ENCODE data around the gene SPART.

Gene SPART

GRCh38 chr13:36374063-36374462, 27.9 kb upstream of the SPART start:
- TF ChIP-seq CTCF (IDR thresholded peaks at IDR 0.05; ENCODE audit: low read depth, low read length): no peak
- no peak for DNase-seq
- Histone ChIP-seq H3K27me3 (ENCODE audit: insufficient read depth, low read depth, severe bottlenecking) (no peaks in the 10 kb centered on the region), H3K36me3 (no peaks in the 10 kb centered on the region), H3K9me3 (ENCODE audit: severe bottlenecking) (no peaks in the 10 kb centered on the region), H3K4me3 (ENCODE audit: low read depth, low read length) (no peak overlapping the region), H3K27ac (no peak overlapping the region)

DNA sequence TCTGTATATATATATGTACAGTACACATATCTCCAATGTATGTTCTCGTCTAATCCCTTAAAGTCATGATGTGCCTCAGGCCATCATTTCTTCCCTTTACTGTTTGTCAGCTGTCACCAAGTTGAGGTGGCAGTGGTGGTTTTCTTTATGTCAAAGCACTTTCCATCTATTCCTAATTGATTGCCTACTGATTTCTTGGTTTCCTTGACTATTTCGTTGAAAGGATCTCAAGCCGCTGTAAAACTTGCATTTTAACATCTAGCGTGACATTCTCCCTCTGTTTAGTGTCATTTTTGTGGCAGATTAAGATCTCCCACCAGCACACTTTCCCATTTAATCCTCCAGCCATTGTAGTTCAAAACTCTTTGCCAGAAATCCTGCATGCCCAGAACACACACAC, 25.0 kb upstream of the SPART start:
- no peak for DNase-seq
- Histone ChIP-seq H3K4me3 (ENCODE audit: low read depth, low read length) (no peak overlapping the region), H3K36me3 (no peaks in the 10 kb centered on the region), H3K27ac (no peak overlapping the region), H3K27me3 (ENCODE audit: insufficient read depth, low read depth, severe bottlenecking) (no peaks in the 10 kb centered on the region), H3K9me3 (ENCODE audit: severe bottlenecking) (no peaks in the 10 kb centered on the region)
- TF ChIP-seq CTCF (IDR thresholded peaks at IDR 0.05; ENCODE audit: low read depth, low read length): no peak

- TF ChIP-seq CTCF (IDR thresholded peaks at IDR 0.05; ENCODE audit: low read depth, low read length): no peak
- Histone ChIP-seq H3K4me3 (ENCODE audit: low read depth, low read length) (no peak overlapping the region), H3K27ac (no peak overlapping the region)
Observed at GRCh38 chr13:36370108-36370429, 23.9 kb upstream of the SPART start.

GRCh38 chr13:36369268-36370107, 23.3 kb upstream of the SPART start:
- no peak for DNase-seq
- Histone ChIP-seq H3K27me3 (ENCODE audit: insufficient read depth, low read depth, severe bottlenecking) (no peaks in the 10 kb centered on the region), H3K36me3 (no peaks in the 10 kb centered on the region), H3K9me3 (ENCODE audit: severe bottlenecking) (no peaks in the 10 kb centered on the region), H3K4me3 (ENCODE audit: low read depth, low read length) (no peak overlapping the region), H3K27ac (no peak overlapping the region)
- no peak for TF ChIP-seq CTCF (IDR thresholded peaks at IDR 0.05; ENCODE audit: low read depth, low read length)

More at GRCh38 chr13:36370108-36370429, 23.9 kb upstream of the SPART start:
- Histone ChIP-seq H3K9me3 (ENCODE audit: severe bottlenecking) (no peaks in the 10 kb centered on the region), H3K36me3 (no peaks in the 10 kb centered on the region), H3K27me3 (ENCODE audit: insufficient read depth, low read depth, severe bottlenecking) (no peaks in the 10 kb centered on the region)
- DNase-seq: no peak

GRCh38 chr13:36366031-36366430, 19.8 kb upstream of the SPART start:
- no peaks in the 10 kb centered on the region for H3K36me3 ChIP-seq
- H3K27ac ChIP-seq: no peak overlapping the region
- DNase-seq: no peak
- no peak overlapping the region for H3K4me3 ChIP-seq (ENCODE audit: low read depth, low read length)
- no peak for TF ChIP-seq CTCF (IDR thresholded peaks at IDR 0.05; ENCODE audit: low read depth, low read length)
- H3K27me3 ChIP-seq (ENCODE audit: insufficient read depth, low read depth, severe bottlenecking): no peaks in the 10 kb centered on the region
- H3K9me3 ChIP-seq (ENCODE audit: severe bottlenecking): no peaks in the 10 kb centered on the region

- DNase-seq: no peak
- Histone ChIP-seq H3K27me3 (ENCODE audit: insufficient read depth, low read depth, severe bottlenecking) (no peaks in the 10 kb centered on the region), H3K9me3 (ENCODE audit: severe bottlenecking) (no peaks in the 10 kb centered on the region), H3K36me3 (no peaks in the 10 kb centered on the region), H3K27ac (no peak overlapping the region), H3K4me3 (ENCODE audit: low read depth, low read length) (no peak overlapping the region)
- no peak for TF ChIP-seq CTCF (IDR thresholded peaks at IDR 0.05; ENCODE audit: low read depth, low read length)
Observed at GRCh38 chr13:36363366-36363863, 17.2 kb upstream of the SPART start.
